ENCODE results near the gene TCTN2. TPM values are rescaled to one million over a fixed set of nuclear protein-coding genes. Genes with fewer than 3 reads are reported as not detected.
A peak's percentile ranks its signal among the peaks of the same experiment; 100 is the strongest.

TCTN2 gene
- 1 to 10 TPM; 5.5 to 5.7 TPM for total RNA-seq
- polyA plus RNA-seq, result 1.5 TPM

GRCh38 chr12:123670882-123671728, at the start of gene TCTN2:
TCTN2 (plus strand) TSS chr12:123671113; CDS start chr12:123671241, 128 bp downstream.
- H3K4me3 Mint-ChIP-seq, result peak within 1 kb of the TSS; percentile 87 to 95 (median 89)
- peak within 1 kb of the TSS; percentile 90 for H3K4me3 ChIP-seq (ENCODE audit: low read length)
- POLR2A ChIA-PET, result interaction anchor here (0.6 to 1.0 kb wide), 3 partner anchors 12 to 69 kb away, joined by 3 read pairs; partner anchors contain the start of genes ATP6V0A2 and DDX55
- peak; percentile 88 to 95 (median 93) for DNase-seq
- no peaks in the 10 kb centered on the region for H3K27me3 Mint-ChIP-seq
- CTCF ChIA-PET, result interaction anchor here (0.9 kb wide), 1 partner anchor 9 kb away, joined by 4 read pairs; no protein-coding TSS in a partner anchor
- H3K4me1 ChIP-seq (ENCODE audit: insufficient read depth, low read length), result peaks cover 10% of the 10 kb centered on the region
- no peaks in the 10 kb centered on the region for H3K9me3 Mint-ChIP-seq
- no peaks in the 10 kb centered on the region for H3K36me3 ChIP-seq (ENCODE audit: insufficient read depth, low read length)
- H3K27me3 ChIP-seq (ENCODE audit: insufficient read depth, low read length, poor library complexity, severe bottlenecking), result no peaks in the 10 kb centered on the region
- H3K27ac Mint-ChIP-seq, result peak within 1 kb of the TSS; percentile 70 to 88 (median 76)
- peaks cover 17 to 23% (median 17%) of the 10 kb centered on the region in 3 donors for H3K4me1 Mint-ChIP-seq
- H3K9me3 ChIP-seq (ENCODE audit: low read length), result no peaks in the 10 kb centered on the region
- peaks cover 0 to 20% (median 1%) of the 10 kb centered on the region in 3 donors for H3K36me3 Mint-ChIP-seq
- H3K27ac ChIP-seq (ENCODE audit: low read depth, low read length), result peak within 1 kb of the TSS; percentile 65

DNA sequence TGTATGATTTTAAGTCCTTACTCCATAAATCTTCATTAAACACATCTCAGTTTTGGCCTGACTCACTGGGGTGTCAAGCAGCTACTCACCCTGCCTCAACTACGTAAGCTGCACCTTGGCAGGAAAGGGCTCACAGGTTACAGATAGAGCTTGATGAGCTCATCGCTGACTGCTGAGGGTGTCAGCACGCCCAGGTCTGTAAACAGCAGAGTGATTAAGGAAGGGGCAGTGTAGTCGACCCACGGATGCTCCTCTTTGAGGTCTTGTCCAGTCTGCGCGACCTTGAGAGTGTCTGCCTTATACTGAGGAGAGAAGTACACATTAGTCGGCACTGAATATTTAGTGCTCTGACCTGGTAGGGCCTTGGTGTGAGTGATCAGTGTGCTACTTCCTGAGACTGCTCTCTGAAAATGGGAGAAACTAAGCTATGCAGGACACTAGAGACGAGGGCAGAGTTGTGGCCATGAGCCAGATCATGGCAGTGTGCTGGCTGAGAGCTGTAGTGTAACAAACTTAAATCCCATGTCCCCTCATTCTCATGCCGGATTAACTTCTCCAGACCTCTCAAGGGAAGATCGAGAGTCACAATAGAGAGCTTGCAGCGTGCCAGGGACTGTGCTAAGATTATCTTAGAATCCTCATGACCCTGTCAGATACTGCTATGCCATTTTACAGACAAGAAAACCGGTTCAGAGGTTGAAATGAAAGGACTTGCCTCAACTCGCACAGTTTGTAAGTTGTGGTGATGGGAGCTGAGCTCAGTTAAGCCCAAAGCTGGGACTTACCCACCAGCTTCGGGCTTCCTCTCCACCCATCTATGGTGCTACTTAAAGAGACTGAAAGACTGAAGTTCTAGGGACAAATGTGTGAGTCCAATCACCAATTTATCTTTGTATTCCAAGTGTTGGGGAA, 49.0 kb upstream of the TCTN2 start:
- peaks cover 0 to 7% (median 2%) of the 10 kb centered on the region in 3 donors for H3K4me1 Mint-ChIP-seq
- Histone ChIP-seq H3K27me3 (ENCODE audit: insufficient read depth, low read length, poor library complexity, severe bottlenecking) (no peaks in the 10 kb centered on the region), H3K9me3 (ENCODE audit: low read length) (no peaks in the 10 kb centered on the region), H3K27ac (ENCODE audit: low read depth, low read length) (no peak overlapping the region), H3K36me3 (ENCODE audit: insufficient read depth, low read length) (peaks cover 60% of the 10 kb centered on the region), H3K4me1 (ENCODE audit: insufficient read depth, low read length) (no peaks in the 10 kb centered on the region), H3K4me3 (ENCODE audit: low read length) (no peak overlapping the region)
- H3K4me3 Mint-ChIP-seq, result no peak overlapping the region
- H3K9me3 Mint-ChIP-seq, result no peaks in the 10 kb centered on the region
- H3K36me3 Mint-ChIP-seq, result peaks cover 13 to 78% (median 18%) of the 10 kb centered on the region in 3 donors
- ChIA-PET POLR2A (no interaction called here), CTCF (interaction anchor here (0.7 to 2.9 kb wide), 3 partner anchors 8 to 31 kb away, joined by 4 to 8 read pairs (median 4); no protein-coding TSS in a partner anchor)
- DNase-seq, result no peak
- H3K27me3 Mint-ChIP-seq, result no peaks in the 10 kb centered on the region
- H3K27ac Mint-ChIP-seq, result peak overlapping the region in 2 of 8 donors; percentile 31 to 36

DNA sequence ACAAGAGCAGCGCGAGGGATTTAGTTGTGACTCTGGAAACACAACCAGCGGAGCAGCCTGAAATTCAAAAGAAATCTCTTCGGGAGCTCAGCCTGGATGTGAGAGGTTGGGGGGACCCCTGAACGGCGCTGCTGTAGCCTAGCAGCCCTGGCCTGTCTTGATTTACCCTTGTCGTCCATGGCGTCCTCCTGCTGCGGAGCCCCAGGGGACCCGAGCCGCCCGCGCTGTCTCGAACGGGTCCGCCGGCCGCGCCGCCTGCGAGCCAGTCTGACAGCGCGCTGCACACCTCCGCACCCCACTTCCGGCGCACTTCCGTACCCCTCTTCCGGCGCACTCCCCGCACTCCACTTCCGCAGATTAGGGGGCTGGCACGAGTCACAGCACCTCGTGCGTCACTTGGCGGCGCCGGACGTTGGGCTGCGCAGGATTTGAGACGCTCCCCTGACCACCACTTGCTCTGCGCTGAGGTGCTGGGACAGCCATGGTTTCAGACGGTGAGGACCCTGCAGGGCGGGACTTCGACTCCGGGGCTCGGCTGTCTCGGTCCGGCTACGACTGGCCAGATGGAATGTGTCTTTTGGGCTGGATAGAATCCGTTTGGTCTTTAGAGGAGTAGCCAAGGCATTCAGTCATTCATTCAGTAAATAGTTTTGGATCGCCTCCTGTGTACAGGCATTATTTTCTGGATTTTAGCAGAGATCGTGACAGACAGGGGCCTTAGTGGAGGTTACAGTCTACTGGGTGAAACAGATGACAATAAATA, 37.4 kb upstream of the TCTN2 start, which contains the start of the genes EIF2B1 and GTF2H3:
Gene EIF2B1, minus strand, starts transcription at position 308 of the 763 bp plus-strand sequence. Its CDS starts 129 bp downstream, at position 179.
Gene GTF2H3, plus strand, starts transcription at position 451 of the 763 bp plus-strand sequence. Its CDS starts 31 bp downstream, at position 482.
- Mint-ChIP-seq H3K4me1 (peaks cover 29 to 45% (median 42%) of the 10 kb centered on the region in 3 donors), H3K4me3 (peak within 1 kb of the TSS; percentile 92 to 98 (median 96)), H3K36me3 (peaks cover 7 to 36% (median 11%) of the 10 kb centered on the region in 3 donors), H3K27me3 (no peaks in the 10 kb centered on the region), H3K9me3 (no peaks in the 10 kb centered on the region), H3K27ac (peak within 1 kb of the TSS; percentile 89 to 99 (median 99))
- H3K4me3 ChIP-seq (ENCODE audit: low read length), result peak within 1 kb of the TSS; percentile 83
- ChIA-PET POLR2A (no interaction called here), CTCF (interaction anchor here (0.6 to 2.3 kb wide), 2 partner anchors 13 to 31 kb away, joined by 3 to 8 read pairs; no protein-coding TSS in a partner anchor)
- H3K36me3 ChIP-seq (ENCODE audit: insufficient read depth, low read length), result peaks cover 22% of the 10 kb centered on the region
- H3K27me3 ChIP-seq (ENCODE audit: insufficient read depth, low read length, poor library complexity, severe bottlenecking), result no peaks in the 10 kb centered on the region
- no peaks in the 10 kb centered on the region for H3K9me3 ChIP-seq (ENCODE audit: low read length)
- peaks cover 19% of the 10 kb centered on the region for H3K4me1 ChIP-seq (ENCODE audit: insufficient read depth, low read length)
- peak within 1 kb of the TSS; percentile 93 for H3K27ac ChIP-seq (ENCODE audit: low read depth, low read length)
- peak; percentile 94 to 97 (median 95) for DNase-seq

GRCh38 chr12:123634142-123634561, 36.8 kb upstream of the TCTN2 start:
- Mint-ChIP-seq H3K27ac (peak overlapping the region; percentile 89 to 99 (median 99)), H3K4me3 (peak overlapping the region; percentile 92 to 98 (median 96)), H3K27me3 (no peaks in the 10 kb centered on the region), H3K36me3 (peaks cover 7 to 30% (median 9%) of the 10 kb centered on the region in 3 donors), H3K4me1 (peaks cover 29 to 45% (median 42%) of the 10 kb centered on the region in 3 donors), H3K9me3 (no peaks in the 10 kb centered on the region)
- Histone ChIP-seq H3K9me3 (ENCODE audit: low read length) (no peaks in the 10 kb centered on the region), H3K27me3 (ENCODE audit: insufficient read depth, low read length, poor library complexity, severe bottlenecking) (no peaks in the 10 kb centered on the region), H3K4me1 (ENCODE audit: insufficient read depth, low read length) (peaks cover 19% of the 10 kb centered on the region), H3K27ac (ENCODE audit: low read depth, low read length) (peak overlapping the region; percentile 93), H3K4me3 (ENCODE audit: low read length) (peak overlapping the region; percentile 83), H3K36me3 (ENCODE audit: insufficient read depth, low read length) (peaks cover 16% of the 10 kb centered on the region)
- DNase-seq, result peak in 1 of 5 donors; percentile 4
- ChIA-PET POLR2A (no interaction called here), CTCF (no interaction called here)

- Histone ChIP-seq H3K27ac (ENCODE audit: low read depth, low read length) (no peak overlapping the region), H3K27me3 (ENCODE audit: insufficient read depth, low read length, poor library complexity, severe bottlenecking) (no peaks in the 10 kb centered on the region), H3K9me3 (ENCODE audit: low read length) (no peaks in the 10 kb centered on the region), H3K4me3 (ENCODE audit: low read length) (no peak overlapping the region), H3K4me1 (ENCODE audit: insufficient read depth, low read length) (no peaks in the 10 kb centered on the region), H3K36me3 (ENCODE audit: insufficient read depth, low read length) (peaks cover 9% of the 10 kb centered on the region)
- Mint-ChIP-seq H3K27ac (peak overlapping the region in 2 of 8 donors; percentile 11 to 26), H3K36me3 (peaks cover 4 to 57% (median 16%) of the 10 kb centered on the region in 3 donors), H3K9me3 (no peaks in the 10 kb centered on the region), H3K4me3 (no peak overlapping the region), H3K4me1 (peaks cover 0 to 9% (median 3%) of the 10 kb centered on the region in 3 donors), H3K27me3 (no peaks in the 10 kb centered on the region)
- ChIA-PET POLR2A (no interaction called here), CTCF (no interaction called here)
- DNase-seq, result no peak
These were observed 27.0 kb upstream of the TCTN2 start for GRCh38 chr12:123643911-123644310.

- H3K36me3 ChIP-seq (ENCODE audit: insufficient read depth, low read length), result peaks cover 16% of the 10 kb centered on the region
These were observed 25.5 kb upstream of the TCTN2 start for GRCh38 chr12:123645380-123645779.

GRCh38 chr12:123645878-123646277, 25.0 kb upstream of the TCTN2 start:
- Histone ChIP-seq H3K27me3 (ENCODE audit: insufficient read depth, low read length, poor library complexity, severe bottlenecking) (no peaks in the 10 kb centered on the region), H3K27ac (ENCODE audit: low read depth, low read length) (no peak overlapping the region), H3K4me3 (ENCODE audit: low read length) (no peak overlapping the region), H3K9me3 (ENCODE audit: low read length) (no peaks in the 10 kb centered on the region), H3K36me3 (ENCODE audit: insufficient read depth, low read length) (peaks cover 16% of the 10 kb centered on the region), H3K4me1 (ENCODE audit: insufficient read depth, low read length) (no peaks in the 10 kb centered on the region)
- no peak overlapping the region for H3K27ac Mint-ChIP-seq
- no peak for DNase-seq
- H3K36me3 Mint-ChIP-seq, result peaks cover 4 to 66% (median 18%) of the 10 kb centered on the region in 3 donors
- H3K9me3 Mint-ChIP-seq, result no peaks in the 10 kb centered on the region
- POLR2A ChIA-PET, result interaction anchor here (0.5 to 0.6 kb wide), 2 partner anchors 63 to 146 kb away, joined by 3 to 5 read pairs; no protein-coding TSS in a partner anchor
- H3K4me3 Mint-ChIP-seq, result no peak overlapping the region
- CTCF ChIA-PET, result no interaction called here
- H3K27me3 Mint-ChIP-seq, result no peaks in the 10 kb centered on the region
- peaks cover 0 to 6% (median 1%) of the 10 kb centered on the region in 3 donors for H3K4me1 Mint-ChIP-seq

More at GRCh38 chr12:123645380-123645779, 25.5 kb upstream of the TCTN2 start:
- Histone ChIP-seq H3K4me1 (ENCODE audit: insufficient read depth, low read length) (no peaks in the 10 kb centered on the region), H3K4me3 (ENCODE audit: low read length) (no peak overlapping the region), H3K27ac (ENCODE audit: low read depth, low read length) (no peak overlapping the region), H3K27me3 (ENCODE audit: insufficient read depth, low read length, poor library complexity, severe bottlenecking) (no peaks in the 10 kb centered on the region), H3K9me3 (ENCODE audit: low read length) (no peaks in the 10 kb centered on the region)
- DNase-seq, result no peak
- Mint-ChIP-seq H3K4me1 (peaks cover 0 to 6% (median 1%) of the 10 kb centered on the region in 3 donors), H3K27ac (no peak overlapping the region), H3K9me3 (no peaks in the 10 kb centered on the region), H3K27me3 (no peaks in the 10 kb centered on the region), H3K36me3 (peaks cover 4 to 64% (median 16%) of the 10 kb centered on the region in 3 donors), H3K4me3 (no peak overlapping the region)
- CTCF ChIA-PET, result interaction anchor here (0.5 to 1.1 kb wide), 2 partner anchors 11 to 1972 kb away, joined by 3 to 4 read pairs; no protein-coding TSS in a partner anchor
- POLR2A ChIA-PET, result interaction anchor here (0.6 kb wide), 1 partner anchor 147 kb away, joined by 5 read pairs; no protein-coding TSS in a partner anchor
